Measurements from ENCODE around the gene TMPRSS7. TPM values are rescaled to one million over a fixed set of nuclear protein-coding genes. Genes with fewer than 3 reads are reported as not detected.

Gene TMPRSS7
- total RNA-seq, 2 donors from 2014 or later: not detected

- peaks cover 9 to 16% of the 10 kb centered on the region in 2 donors for H3K4me1 ChIP-seq (ENCODE audit: control insufficient read depth in 1 of 2, low read depth in 2 of 2)
- TF ChIP-seq CTCF (IDR thresholded peaks at IDR 0.05): no peak
- DNase-seq (ENCODE audit: low spot score): no peak
- ATAC-seq (ENCODE audit: insufficient number of reproducible peaks, low FRiP score, low read depth): no peak
- no peaks in the 10 kb centered on the region for H3K27me3 ChIP-seq (replicated peaks; ENCODE audit: insufficient read depth)
- H3K36me3 ChIP-seq: no peaks in the 10 kb centered on the region
- H3K27ac ChIP-seq: no peak overlapping the region
- H3K9me3 ChIP-seq: no peaks in the 10 kb centered on the region
- H3K4me3 ChIP-seq: no peak overlapping the region
Measured at GRCh38 chr3:112096176-112096575, 61.6 kb downstream of the TMPRSS7 start.

- Histone ChIP-seq H3K27ac (peak overlapping the region in 1 of 2 donors; percentile 33), H3K4me1 (ENCODE audit: control insufficient read depth in 1 of 2, low read depth in 2 of 2) (peaks cover 9 to 16% of the 10 kb centered on the region in 2 donors), H3K4me3 (no peak overlapping the region), H3K9me3 (no peaks in the 10 kb centered on the region), H3K36me3 (no peaks in the 10 kb centered on the region), H3K27me3 (replicated peaks; ENCODE audit: insufficient read depth) (no peaks in the 10 kb centered on the region)
- DNase-seq (ENCODE audit: low spot score) (peak; percentile 47), ATAC-seq (ENCODE audit: insufficient number of reproducible peaks, low FRiP score, low read depth) (peak; percentile 97)
- TF ChIP-seq CTCF (IDR thresholded peaks at IDR 0.05): no peak
Measured at GRCh38 chr3:112097378-112097777, 62.8 kb downstream of the TMPRSS7 start.

GRCh38 chr3:112101916-112102315 lies 67.4 kb downstream of the TMPRSS7 start:
- no peak for DNase-seq (ENCODE audit: low spot score)
- H3K4me3 ChIP-seq: no peak overlapping the region
- H3K27ac ChIP-seq: no peak overlapping the region
- H3K36me3 ChIP-seq: no peaks in the 10 kb centered on the region
- no peak for ATAC-seq (ENCODE audit: insufficient number of reproducible peaks, low FRiP score, low read depth)
- H3K4me1 ChIP-seq (ENCODE audit: control insufficient read depth in 1 of 2, low read depth in 2 of 2): peaks cover 7 to 16% of the 10 kb centered on the region in 2 donors
- H3K9me3 ChIP-seq: no peaks in the 10 kb centered on the region
- no peaks in the 10 kb centered on the region for H3K27me3 ChIP-seq (replicated peaks; ENCODE audit: insufficient read depth)
- no peak for TF ChIP-seq CTCF (IDR thresholded peaks at IDR 0.05)

- H3K4me3 ChIP-seq: no peak overlapping the region
- no peaks in the 10 kb centered on the region for H3K9me3 ChIP-seq
- H3K27me3 ChIP-seq (replicated peaks; ENCODE audit: insufficient read depth): no peaks in the 10 kb centered on the region
- no peak overlapping the region for H3K27ac ChIP-seq
- TF ChIP-seq CTCF (IDR thresholded peaks at IDR 0.05): no peak
- no peak for ATAC-seq (ENCODE audit: insufficient number of reproducible peaks, low FRiP score, low read depth)
- H3K36me3 ChIP-seq: no peaks in the 10 kb centered on the region
- H3K4me1 ChIP-seq (ENCODE audit: control insufficient read depth in 1 of 2, low read depth in 2 of 2): no peaks in the 10 kb centered on the region
- DNase-seq (ENCODE audit: low spot score): no peak
Measured at GRCh38 chr3:112104774-112105173, 70.2 kb downstream of the TMPRSS7 start.

GRCh38 chr3:112109322-112109721 lies 74.8 kb downstream of the TMPRSS7 start:
- ATAC-seq (ENCODE audit: insufficient number of reproducible peaks, low FRiP score, low read depth): no peak
- no peak overlapping the region for H3K27ac ChIP-seq

More at GRCh38 chr3:112109322-112109721, 74.8 kb downstream of the TMPRSS7 start:
- H3K4me3 ChIP-seq: no peak overlapping the region
- TF ChIP-seq CTCF (IDR thresholded peaks at IDR 0.05): no peak
- DNase-seq (ENCODE audit: low spot score): no peak
- no peaks in the 10 kb centered on the region for H3K36me3 ChIP-seq
- H3K4me1 ChIP-seq (ENCODE audit: control insufficient read depth in 1 of 2, low read depth in 2 of 2): no peaks in the 10 kb centered on the region
- no peaks in the 10 kb centered on the region for H3K9me3 ChIP-seq
- no peaks in the 10 kb centered on the region for H3K27me3 ChIP-seq (replicated peaks; ENCODE audit: insufficient read depth)
